OCI-LY1 (cell line): ENCODE data around the gene TRIM6.

Experiments
- CTCF ChIP-seq: fragments of 200-600 bp; sonication (generic), shearing (Covaris generic); IDR thresholded peaks from 2 replicates; pipeline ENCODE4 v1.5.1; 2017; ENCODE audit warnings: mild to moderate bottlenecking, antibody characterized with exemption, low read length, moderate library complexity, mixed read lengths
- EZH2 ChIP-seq: fragments of 200-600 bp; sonication (generic), shearing (Covaris generic); IDR thresholded peaks from 2 replicates; pipeline ENCODE4 v1.8.0; 2017; ENCODE audit warnings: borderline replicate concordance, mixed run types, mild to moderate bottlenecking, antibody characterized with exemption, low read length, moderate library complexity, mixed read lengths

DNA sequence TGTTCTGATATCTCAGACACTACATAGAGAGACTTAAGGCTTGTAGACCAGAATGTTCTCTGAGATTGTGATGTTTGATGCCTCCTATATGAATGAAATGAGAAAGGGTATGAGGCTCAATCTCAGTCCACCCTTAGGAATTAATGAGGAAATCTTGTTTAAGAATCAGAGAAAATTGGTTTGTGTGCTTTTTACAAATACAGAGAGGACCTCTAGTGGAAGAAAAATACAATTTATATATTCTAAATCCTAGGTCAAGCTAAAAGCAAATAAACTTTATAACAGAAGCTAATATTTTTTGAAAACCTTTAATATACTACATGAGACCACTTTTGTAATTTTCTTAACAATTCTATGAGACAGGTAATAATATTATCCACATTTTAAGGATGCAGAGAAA lies 43.1 kb upstream of the TRIM6 start:
- TF ChIP-seq EZH2 (no peak), CTCF (no peak)
